ENCODE results near the gene ECHS1.
"Not testable (repeated sequence)": the region's sequence is repeated elsewhere in the genome, so short reads cannot be mapped to it uniquely, and the experiment has no call there.

Gene ECHS1

GRCh38 chr10:133399123-133399601 is 26.0 kb upstream of the ECHS1 start:
- no peak for DNase-seq (ENCODE audit: low read depth, low spot score)

GRCh38 chr10:133397938-133398337 is 24.8 kb upstream of the ECHS1 start:
- DNase-seq (ENCODE audit: low read depth, low spot score) = no peak

GRCh38 chr10:133396035-133396624 is 23.0 kb upstream of the ECHS1 start:
- no peak for DNase-seq (ENCODE audit: low read depth, low spot score)

GRCh38 chr10:133394801-133395221 is 21.7 kb upstream of the ECHS1 start:
- no peak for DNase-seq (ENCODE audit: low read depth, low spot score)

GRCh38 chr10:133394064-133394663 is 21.0 kb upstream of the ECHS1 start, which contains the start of gene MTG1:
MTG1 (plus strand) TSS chr10:133394157; CDS start chr10:133394221, 64 bp downstream.
- DNase-seq (ENCODE audit: low read depth, low spot score) = peak; percentile 73

GRCh38 chr10:133393401-133394063 is 20.4 kb upstream of the ECHS1 start:
- DNase-seq (ENCODE audit: low read depth, low spot score) = no peak

- DNase-seq (ENCODE audit: low read depth, low spot score) = no peak
Observed at GRCh38 chr10:133391761-133392518, 18.8 kb upstream of the ECHS1 start.

- no peak for DNase-seq (ENCODE audit: low read depth, low spot score)
Observed at GRCh38 chr10:133391249-133391635, 18.1 kb upstream of the ECHS1 start.

GRCh38 chr10:133390597-133391248 is 17.6 kb upstream of the ECHS1 start:
- DNase-seq (ENCODE audit: low read depth, low spot score) = no peak

- no peak for DNase-seq (ENCODE audit: low read depth, low spot score)
Observed at GRCh38 chr10:133388973-133389818, 16.0 kb upstream of the ECHS1 start.

- no peak for DNase-seq (ENCODE audit: low read depth, low spot score)
Observed at GRCh38 chr10:133388236-133388972, 15.2 kb upstream of the ECHS1 start.

- not testable (repeated sequence) for DNase-seq (ENCODE audit: low read depth, low spot score)
Observed at GRCh38 chr10:133386951-133387350, 13.8 kb upstream of the ECHS1 start.

GRCh38 chr10:133385214-133385613 is 12.1 kb upstream of the ECHS1 start:
- no peak for DNase-seq (ENCODE audit: low read depth, low spot score)

- DNase-seq (ENCODE audit: low read depth, low spot score) = no peak
Observed at GRCh38 chr10:133384071-133384470, 10.9 kb upstream of the ECHS1 start.

GRCh38 chr10:133383551-133383950 is 10.4 kb upstream of the ECHS1 start:
- no peak for DNase-seq (ENCODE audit: low read depth, low spot score)

GRCh38 chr10:133381036-133381435 is 7.9 kb upstream of the ECHS1 start:
- DNase-seq (ENCODE audit: low read depth, low spot score) = no peak

- no peak for DNase-seq (ENCODE audit: low read depth, low spot score)
Observed at GRCh38 chr10:133379801-133380666, 6.9 kb upstream of the ECHS1 start.

GRCh38 chr10:133379152-133379800 is 6.1 kb upstream of the ECHS1 start, which contains the start of gene PAOX:
PAOX (plus strand) TSS chr10:133379262; CDS start chr10:133379317, 55 bp downstream.
- DNase-seq (ENCODE audit: low read depth, low spot score) = no peak

Data from smooth muscle cell of the brain vasculature (primary cell).